HG02840 (cell line): Measurements from ENCODE around the gene LRRC17.
"Not testable (repeated sequence)": the region's sequence is repeated elsewhere in the genome, so short reads cannot be mapped to it uniquely, and the experiment has no call there.

Source experiments
- ATAC-seq: cut with Tn5 transposase; IDR thresholded peaks from one replicate; pipeline ENCODE4 v1.9.1; 2021; ENCODE audit warnings: mild to moderate bottlenecking, moderate library complexity, moderate number of reproducible peaks; ENCODE audit not compliant: unreplicated experiment, low FRiP score

Gene LRRC17

GRCh38 chr7:102935450-102936115 lies 22.8 kb downstream of the LRRC17 start:
- no peak for ATAC-seq

- ATAC-seq: no peak
These were observed 25.9 kb downstream of the LRRC17 start for GRCh38 chr7:102938679-102939078.

- ATAC-seq: no peak
These were observed 29.5 kb downstream of the LRRC17 start for GRCh38 chr7:102942181-102942866.

GRCh38 chr7:102942868-102943267 lies 30.1 kb downstream of the LRRC17 start:
- ATAC-seq: no peak

- no peak for ATAC-seq
These were observed 30.8 kb downstream of the LRRC17 start for GRCh38 chr7:102943423-102944169.

- no peak for ATAC-seq
These were observed 31.4 kb downstream of the LRRC17 start for GRCh38 chr7:102944241-102944640.

- no peak for ATAC-seq
These were observed 39.0 kb downstream of the LRRC17 start for GRCh38 chr7:102951839-102952238.

- no peak for ATAC-seq
These were observed 40.6 kb downstream of the LRRC17 start for GRCh38 chr7:102953406-102953805.

- ATAC-seq: not testable (repeated sequence)
These were observed 41.6 kb downstream of the LRRC17 start for GRCh38 chr7:102954359-102954758.

- ATAC-seq: not testable (repeated sequence)
These were observed 45.2 kb downstream of the LRRC17 start for GRCh38 chr7:102958004-102958403.

- ATAC-seq: not testable (repeated sequence)
These were observed 49.2 kb downstream of the LRRC17 start for GRCh38 chr7:102961993-102962392.

GRCh38 chr7:102966465-102966864 lies 53.7 kb downstream of the LRRC17 start:
- ATAC-seq: no peak

- no peak for ATAC-seq
These were observed 55.0 kb downstream of the LRRC17 start for GRCh38 chr7:102967798-102968197.

GRCh38 chr7:102973096-102973802 lies 60.4 kb downstream of the LRRC17 start:
- ATAC-seq: no peak

- ATAC-seq: no peak
These were observed 61.8 kb downstream of the LRRC17 start for GRCh38 chr7:102974366-102975236.

- ATAC-seq: no peak
These were observed 63.1 kb downstream of the LRRC17 start for GRCh38 chr7:102975854-102976253.

- no peak for ATAC-seq
These were observed 63.7 kb downstream of the LRRC17 start for GRCh38 chr7:102976493-102976892.

- not testable (repeated sequence) for ATAC-seq
These were observed 64.8 kb downstream of the LRRC17 start for GRCh38 chr7:102977586-102977985.

GRCh38 chr7:102978284-102978683 lies 65.5 kb downstream of the LRRC17 start:
- ATAC-seq: no peak

GRCh38 chr7:102979670-102980069 lies 66.9 kb downstream of the LRRC17 start:
- ATAC-seq: no peak
